Putamen (tissue), 1 donor: Measurements from ENCODE around the gene CEP20.

ENCODE experiments used
- DNase-seq: peaks from one replicate; pipeline ENCODE4 v3.0.0-alpha.2; 2016; ENCODE audit warnings: low spot score

The CEP20 gene

GRCh38 chr16:15830832-15831451, 57.5 kb downstream of the CEP20 start:
- no peak for DNase-seq

- DNase-seq, result no peak
Observed at GRCh38 chr16:15829460-15829859, 58.9 kb downstream of the CEP20 start.

GRCh38 chr16:15827709-15828343, 60.6 kb downstream of the CEP20 start:
- no peak for DNase-seq

GRCh38 chr16:15827299-15827698, 61.1 kb downstream of the CEP20 start:
- no peak for DNase-seq

- no peak for DNase-seq
Observed at GRCh38 chr16:15825750-15826305, 62.6 kb downstream of the CEP20 start.

GRCh38 chr16:15822957-15823356, 65.4 kb downstream of the CEP20 start:
- no peak for DNase-seq

GRCh38 chr16:15820837-15821236, 67.6 kb downstream of the CEP20 start:
- DNase-seq, result no peak

- no peak for DNase-seq
Observed at GRCh38 chr16:15819046-15819445, 69.4 kb downstream of the CEP20 start.

GRCh38 chr16:15817446-15817845, 71.0 kb downstream of the CEP20 start:
- DNase-seq, result no peak

GRCh38 chr16:15816228-15816627, 72.2 kb downstream of the CEP20 start:
- DNase-seq, result no peak
